Spleen (tissue), 11 donors: ENCODE results near the gene ACACA. TPM values are rescaled to one million over a fixed set of nuclear protein-coding genes. Genes with fewer than 3 reads are reported as not detected.

ENCODE experiments used
- DNase-seq: peaks from one replicate; pipeline ENCODE4 v3.0.0-alpha.2; 2020
- H3K27ac ChIP-seq, 8 donors: fragments of 200-600 bp; sonication (generic) in 7 of 8; 1 replicate in 4 of 8; 2 replicates in 4 of 8; pipeline versions ENCODE4 v1.5.0 to v1.8.0; 2016 to 2021; ENCODE audit warnings: inconsistent platforms in 4 of 8, mild to moderate bottlenecking in 4 of 8, moderate library complexity in 1 of 8
- H3K27me3 ChIP-seq, 7 donors: fragments of 200-600 bp; sonication (generic) in 6 of 7; replicated peaks in 1 of 7; 1 replicate in 4 of 7; 2 replicates in 3 of 7; pipeline versions ENCODE4 v1.5.0 to v1.8.0; 2016 to 2021; ENCODE audit warnings: inconsistent platforms in 3 of 7, mild to moderate bottlenecking in 1 of 7
- H3K36me3 ChIP-seq, 6 donors: fragments of 200-600 bp; sonication (generic) in 5 of 6; 1 replicate in 4 of 6; 2 replicates in 2 of 6; pipeline versions ENCODE4 v1.5.0 to v1.8.0; 2016 to 2021; ENCODE audit warnings: inconsistent platforms in 2 of 6
- H3K4me1 ChIP-seq, 6 donors: fragments of 200-600 bp; sonication (generic) in 5 of 6; 1 replicate in 3 of 6; 2 replicates in 3 of 6; pipeline versions ENCODE4 v1.5.0 to v1.8.0; 2016 to 2021; ENCODE audit warnings: inconsistent platforms in 3 of 6
- H3K4me3 ChIP-seq, 8 donors: fragments of 200-600 bp; sonication (generic) in 7 of 8; 1 replicate in 4 of 8; 2 replicates in 4 of 8; pipeline versions ENCODE4 v1.5.0 to v1.8.0; 2016 to 2021; ENCODE audit warnings: inconsistent platforms in 4 of 8, mild to moderate bottlenecking in 4 of 8, moderate library complexity in 2 of 8
- H3K9me3 ChIP-seq, 8 donors: fragments of 200-600 bp; sonication (generic) in 7 of 8; 1 replicate in 4 of 8; 2 replicates in 4 of 8; pipeline versions ENCODE4 v1.5.0 to v1.8.0; 2016 to 2021; ENCODE audit warnings: inconsistent platforms in 4 of 8
- CTCF ChIP-seq, 11 experiments: fragments of 200-600 bp in 7 of 11; fragments of 450-650 bp in 4 of 11; sonication (generic) in 4 of 11; IDR thresholded peaks in 8 of 11; conservative IDR thresholded peaks in 3 of 11; 1 replicate in 7 of 11; 2 replicates in 4 of 11; pipeline versions ENCODE4 v1.4.0 to v1.8.0; 2016 to 2021; ENCODE audit warnings: antibody characterized with exemption in 11 of 11, inconsistent platforms in 4 of 11, mild to moderate bottlenecking in 1 of 11
- POLR2A ChIP-seq, 3 donors: fragments of 450-650 bp; IDR thresholded peaks; one replicate each; pipeline ENCODE4 v1.5.1; 2017; ENCODE audit warnings: antibody characterized with exemption in 3 of 3, mild to moderate bottlenecking in 1 of 3
- POLR2AphosphoS5 ChIP-seq, 3 donors: sonication (generic); formaldehyde crosslinking; IDR thresholded peaks; one replicate each; pipeline ENCODE4 v1.5.1; 2017; ENCODE audit warnings: antibody characterized with exemption in 3 of 3
- WGBS, 5 donors: extraction: QIAGEN DNeasy Blood & Tissue Kit in 3 of 5; methylation state at CpG; one replicate each; pipeline versions ENCODE4 v1.1.5 to v1.1.7; 2013 to 2018; 5-methylcytosine and 5-hydroxymethylcytosine counted together
- intact Hi-C: fragments of 100-400 bp; cut with DNase I; formaldehyde crosslinking; loops from one replicate; pipeline ENCODE4 v1.15.0; 2023; ENCODE audit warnings: low total_unique reads
- polyA plus RNA-seq, 3 donors: library from polyadenylated mRNA; stranded (reverse); fragments of 200-250 nt; gene quantifications; one replicate each; pipeline ENCODE4 v1.2.1, GENCODE V29; 2013
- total RNA-seq, 7 donors: library from RNA; depleted of rRNA in 3 of 7; stranded (reverse); fragments of >200 nt in 3 of 7; fragmentation: NEBNext Ultra II Directional in 4 of 7; extraction: Animal tissue kit (Norgen Biotek cat#: 25700) in 4 of 7; gene quantifications; one replicate each; pipeline versions ENCODE4 v1.1.0 to v1.2.1, GENCODE V29; 2016 to 2021
- donor health status: healthy with polysubstance abuse.
- donor health status: DM: no; HTN: no; CAD: no; lungs with moderate emphysema.
- donor health status: DM: no; HTN: no; CAD: no.
- donor health status: Bipolar disorder and iron deficiency.
- donor health status: healthy.
- donor health status: DM: no; HTN: no; CAD: no.
- donor health status: DM: yes; HTN: yes; CAD: no.

The ACACA gene
- total and polyA plus RNA-seq, 10 donors = 3.2 to 50.8 (median 29.2) TPM

DNA sequence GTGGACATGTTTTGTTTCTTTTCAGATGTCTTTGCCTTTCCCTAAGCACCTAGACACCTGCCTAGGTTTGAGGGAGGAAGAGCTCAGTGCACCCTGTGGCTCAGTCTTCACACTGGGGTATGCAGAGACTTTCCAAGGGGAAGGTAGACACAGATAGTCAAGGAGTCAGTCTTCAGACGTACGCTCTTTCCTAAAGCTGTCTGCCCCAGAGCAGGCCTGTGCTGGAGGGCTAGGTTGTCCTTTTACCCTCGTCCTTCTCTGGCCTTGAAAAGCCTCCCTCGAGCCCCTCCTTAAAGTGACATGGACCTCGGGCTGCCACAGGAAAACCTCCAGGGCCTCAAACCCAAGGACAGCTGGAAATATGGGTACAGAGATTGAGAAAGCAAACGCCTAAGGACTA, 354.2 kb downstream of the ACACA start:
- 69 to 82% (median 74%) methylated on average over 6 of the region's 6 CpGs for WGBS, 5 donors
- no peak for TF ChIP-seq POLR2AphosphoS5 (IDR thresholded peaks at IDR 0.05)
- TF ChIP-seq POLR2A (IDR thresholded peaks at IDR 0.05) = no peak
- TF ChIP-seq CTCF (IDR thresholded peaks at IDR 0.05 in 8 of 11, conservative IDR thresholded peaks at IDR 0.05 in 3 of 11) = no peak
- H3K27me3 ChIP-seq = no peaks in the 10 kb centered on the region
- no peaks in the 10 kb centered on the region for H3K9me3 ChIP-seq
- intact Hi-C loops = no loop called here
- H3K4me3 ChIP-seq = no peak overlapping the region
- peaks cover 0 to 92% (median 27%) of the 10 kb centered on the region in 6 donors for H3K36me3 ChIP-seq
- no peak overlapping the region for H3K27ac ChIP-seq
- peaks cover 0 to 6% (median 2%) of the 10 kb centered on the region in 6 donors for H3K4me1 ChIP-seq
- DNase-seq = no peak

DNA sequence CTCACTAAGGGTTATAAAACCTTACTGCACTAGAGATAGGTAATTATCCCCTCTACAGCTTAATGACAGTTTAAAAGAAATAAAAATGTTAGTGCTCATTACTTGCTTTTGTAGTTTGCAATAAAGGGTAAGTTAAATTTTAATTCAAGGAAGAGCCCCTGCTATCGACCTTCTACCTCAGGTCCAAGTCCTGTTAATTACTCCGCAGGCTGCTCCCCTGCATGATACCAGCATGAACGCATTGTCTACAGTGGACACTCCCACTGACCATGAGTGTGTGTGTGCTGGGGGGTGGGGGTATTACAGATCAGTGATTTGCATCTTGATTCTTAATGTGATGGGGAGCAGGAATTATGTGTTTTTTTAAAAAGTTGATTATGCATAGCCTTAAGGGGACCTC, 354.8 kb downstream of the ACACA start:
- H3K36me3 ChIP-seq = peaks cover 0 to 92% (median 21%) of the 10 kb centered on the region in 6 donors
- 92 to 97% (median 94%) methylated on average over 3 of the region's 3 CpGs for WGBS, 5 donors
- intact Hi-C loops = no loop called here
- H3K9me3 ChIP-seq = no peaks in the 10 kb centered on the region
- no peak overlapping the region for H3K27ac ChIP-seq
- H3K4me3 ChIP-seq = no peak overlapping the region
- peaks cover 0 to 9% (median 7%) of the 10 kb centered on the region in 6 donors for H3K4me1 ChIP-seq
- DNase-seq = no peak
- no peaks in the 10 kb centered on the region for H3K27me3 ChIP-seq
- TF ChIP-seq POLR2A (IDR thresholded peaks at IDR 0.05) (no peak), CTCF (IDR thresholded peaks at IDR 0.05 in 8 of 11, conservative IDR thresholded peaks at IDR 0.05 in 3 of 11) (no peak), POLR2AphosphoS5 (IDR thresholded peaks at IDR 0.05) (no peak)

DNA sequence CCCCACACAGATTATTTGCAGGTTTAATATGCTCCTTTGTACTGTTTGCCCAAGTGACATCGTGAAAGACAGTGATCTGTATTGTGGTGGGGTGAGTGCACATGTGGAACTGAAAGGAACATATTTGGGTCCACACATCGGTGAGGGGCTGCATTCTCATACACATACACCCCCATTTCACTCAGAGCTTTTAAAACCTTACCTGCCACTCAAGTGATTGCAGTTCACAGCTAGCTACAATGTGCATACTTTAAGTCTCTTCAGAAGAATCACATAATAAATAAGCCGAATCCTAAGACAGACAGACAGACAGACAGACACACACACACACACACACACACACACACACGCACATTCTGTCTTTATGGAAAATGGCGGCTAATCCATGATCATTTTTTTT, 355.3 kb downstream of the ACACA start:
- intact Hi-C loops = no loop called here

GRCh38 chr17:37050920-37051319, 355.7 kb downstream of the ACACA start:
- intact Hi-C loops = no loop called here
- Histone ChIP-seq H3K36me3 (peaks cover 0 to 85% (median 14%) of the 10 kb centered on the region in 6 donors), H3K4me3 (no peak overlapping the region), H3K9me3 (no peaks in the 10 kb centered on the region), H3K27me3 (no peaks in the 10 kb centered on the region), H3K27ac (no peak overlapping the region), H3K4me1 (peaks cover 0 to 9% (median 7%) of the 10 kb centered on the region in 6 donors)
- TF ChIP-seq POLR2AphosphoS5 (IDR thresholded peaks at IDR 0.05) (no peak), CTCF (IDR thresholded peaks at IDR 0.05 in 8 of 11, conservative IDR thresholded peaks at IDR 0.05 in 3 of 11) (no peak), POLR2A (IDR thresholded peaks at IDR 0.05) (no peak)
- DNase-seq = no peak
- WGBS, 5 donors = 89 to 97% (median 96%) methylated on average over 5 of the region's 5 CpGs

More for the DNA sequence above, 355.3 kb downstream of the ACACA start:
- Histone ChIP-seq H3K4me3 (no peak overlapping the region), H3K36me3 (peaks cover 0 to 89% (median 17%) of the 10 kb centered on the region in 6 donors), H3K4me1 (peaks cover 0 to 9% (median 7%) of the 10 kb centered on the region in 6 donors), H3K27ac (no peak overlapping the region), H3K27me3 (no peaks in the 10 kb centered on the region), H3K9me3 (no peaks in the 10 kb centered on the region)
- no peak for DNase-seq
- TF ChIP-seq POLR2A (IDR thresholded peaks at IDR 0.05) = no peak
- no peak for TF ChIP-seq POLR2AphosphoS5 (IDR thresholded peaks at IDR 0.05)
- TF ChIP-seq CTCF (IDR thresholded peaks at IDR 0.05 in 8 of 11, conservative IDR thresholded peaks at IDR 0.05 in 3 of 11) = no peak
- WGBS, 5 donors = 95 to 96% (median 96%) methylated on average over 5 of the region's 5 CpGs
